Measurements from ENCODE around the gene MTUS2.

DNA sequence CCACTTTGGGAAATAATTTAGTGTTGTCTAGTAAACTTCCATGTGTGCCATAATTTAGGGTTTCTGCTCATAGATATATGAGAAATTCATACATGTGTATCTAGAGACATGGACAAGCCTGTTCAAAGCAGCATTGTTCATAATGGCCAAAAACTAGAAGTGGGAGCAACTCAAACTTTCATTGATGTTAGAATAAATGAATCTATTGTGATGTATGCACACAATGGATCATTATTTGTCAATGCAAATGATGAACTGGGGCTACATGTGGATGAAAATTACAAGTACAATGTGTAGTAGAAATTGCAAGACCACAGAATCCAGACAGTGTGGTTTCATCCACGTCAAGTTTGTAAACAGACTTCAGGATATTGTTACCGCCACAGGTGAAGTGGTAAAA is 490.7 kb downstream of the MTUS2 start:
- TF ChIP-seq, protein P1, sequence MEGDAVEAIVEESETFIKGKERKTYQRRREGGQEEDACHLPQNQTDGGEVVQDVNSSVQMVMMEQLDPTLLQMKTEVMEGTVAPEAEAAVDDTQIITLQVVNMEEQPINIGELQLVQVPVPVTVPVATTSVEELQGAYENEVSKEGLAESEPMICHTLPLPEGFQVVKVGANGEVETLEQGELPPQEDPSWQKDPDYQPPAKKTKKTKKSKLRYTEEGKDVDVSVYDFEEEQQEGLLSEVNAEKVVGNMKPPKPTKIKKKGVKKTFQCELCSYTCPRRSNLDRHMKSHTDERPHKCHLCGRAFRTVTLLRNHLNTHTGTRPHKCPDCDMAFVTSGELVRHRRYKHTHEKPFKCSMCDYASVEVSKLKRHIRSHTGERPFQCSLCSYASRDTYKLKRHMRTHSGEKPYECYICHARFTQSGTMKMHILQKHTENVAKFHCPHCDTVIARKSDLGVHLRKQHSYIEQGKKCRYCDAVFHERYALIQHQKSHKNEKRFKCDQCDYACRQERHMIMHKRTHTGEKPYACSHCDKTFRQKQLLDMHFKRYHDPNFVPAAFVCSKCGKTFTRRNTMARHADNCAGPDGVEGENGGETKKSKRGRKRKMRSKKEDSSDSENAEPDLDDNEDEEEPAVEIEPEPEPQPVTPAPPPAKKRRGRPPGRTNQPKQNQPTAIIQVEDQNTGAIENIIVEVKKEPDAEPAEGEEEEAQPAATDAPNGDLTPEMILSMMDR (IDR thresholded peaks at IDR 0.05): no peak
- no peak for TF ChIP-seq POLR2A (IDR thresholded peaks at IDR 0.05)
